Stimulated activated naive CD8-positive, alpha-beta T cell treated with anti-CD3 and anti-CD28 coated beads, Interleukin-15, Interleukin-2, amounts not matched to agents 100 ng/mL and 50 ng/mL, for 24 hours (primary cell): ENCODE measurements around the gene SLCO1A2.

ENCODE experiments used
- H3K27ac Mint-ChIP-seq: one replicate; pipeline ENCODE4 v1.8.0; 2021; ENCODE audit warnings: mild to moderate bottlenecking, mixed read lengths
- H3K27me3 Mint-ChIP-seq: one replicate; pipeline ENCODE4 v1.8.0; 2021; ENCODE audit warnings: mixed read lengths
- H3K36me3 Mint-ChIP-seq: one replicate; pipeline ENCODE4 v1.8.0; 2021; ENCODE audit warnings: low read depth, mixed read lengths
- H3K4me1 Mint-ChIP-seq: one replicate; pipeline ENCODE4 v1.8.0; 2021; ENCODE audit warnings: low read depth, mixed read lengths
- H3K4me3 Mint-ChIP-seq: one replicate; pipeline ENCODE4 v1.8.0; 2021; ENCODE audit warnings: mild to moderate bottlenecking, mixed read lengths
- H3K9me3 Mint-ChIP-seq: one replicate; pipeline ENCODE4 v1.8.0; 2021; ENCODE audit warnings: mixed read lengths

Gene SLCO1A2

DNA sequence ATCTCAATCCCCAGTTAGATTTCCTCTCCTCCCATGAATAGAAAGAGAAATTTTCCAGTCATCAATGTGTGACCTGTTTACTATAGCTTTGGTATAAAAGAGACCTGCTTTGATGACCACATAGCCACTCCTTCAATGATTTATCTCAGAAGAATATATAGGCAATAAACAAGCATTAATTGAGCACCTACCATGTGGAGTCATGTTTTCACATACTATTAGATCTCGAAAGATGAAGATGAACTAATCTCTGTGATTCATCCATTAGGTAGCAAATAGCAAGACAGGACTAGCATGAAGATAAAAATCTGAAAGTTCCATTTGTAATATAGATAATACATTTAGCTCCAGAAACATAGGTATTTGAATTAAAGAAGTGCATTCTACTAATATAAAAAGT is 40.5 kb downstream of the SLCO1A2 start:
- H3K9me3 Mint-ChIP-seq: no peaks in the 10 kb centered on the region

DNA sequence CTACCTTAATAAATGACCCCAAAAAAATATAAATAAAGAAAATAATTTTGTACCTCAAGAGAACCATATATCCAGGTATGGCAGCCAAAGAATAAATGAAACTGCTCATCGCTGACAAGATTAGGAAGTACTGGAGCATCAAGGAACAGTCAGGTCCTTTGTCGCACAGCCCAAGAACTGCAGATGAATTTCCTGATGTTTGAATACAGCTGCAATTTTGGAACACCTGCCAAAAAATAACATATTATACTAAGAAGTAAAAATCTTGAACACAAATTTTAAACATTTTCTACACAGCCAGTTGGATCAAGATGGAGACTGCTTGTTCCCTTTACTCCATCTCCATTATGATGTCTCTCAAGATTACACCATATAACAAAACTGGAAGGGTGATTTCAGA is 42.6 kb downstream of the SLCO1A2 start:
- Mint-ChIP-seq H3K27ac (no peak overlapping the region), H3K9me3 (no peaks in the 10 kb centered on the region), H3K36me3 (no peaks in the 10 kb centered on the region), H3K27me3 (peaks cover 10% of the 10 kb centered on the region), H3K4me1 (no peaks in the 10 kb centered on the region), H3K4me3 (no peak overlapping the region)

More for the DNA sequence above, 40.5 kb downstream of the SLCO1A2 start:
- Mint-ChIP-seq H3K4me1 (no peaks in the 10 kb centered on the region), H3K27me3 (peaks cover 10% of the 10 kb centered on the region), H3K4me3 (no peak overlapping the region), H3K27ac (no peak overlapping the region), H3K36me3 (no peaks in the 10 kb centered on the region)

DNA sequence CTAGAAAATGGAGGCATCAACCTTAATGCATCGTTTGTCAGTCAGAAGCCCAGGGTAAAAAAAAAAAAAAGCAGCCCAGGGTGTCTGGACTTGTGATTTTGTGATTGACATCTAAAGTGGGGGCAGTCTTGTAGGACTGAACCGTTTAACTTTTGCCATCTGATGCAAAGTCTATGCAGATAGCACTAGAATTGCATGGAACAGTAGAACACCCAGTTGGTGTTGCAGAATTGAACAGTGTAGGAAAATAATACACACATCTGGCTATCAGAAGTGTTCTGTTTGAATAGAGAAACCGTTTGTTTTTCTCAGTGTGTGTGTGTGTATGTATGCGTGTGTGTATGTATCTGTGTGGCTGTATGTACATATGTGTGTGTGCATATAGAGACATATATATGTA is 45.0 kb downstream of the SLCO1A2 start:
- H3K9me3 Mint-ChIP-seq: no peaks in the 10 kb centered on the region
- H3K36me3 Mint-ChIP-seq: no peaks in the 10 kb centered on the region
- H3K27ac Mint-ChIP-seq: no peak overlapping the region
- no peaks in the 10 kb centered on the region for H3K4me1 Mint-ChIP-seq
- no peak overlapping the region for H3K4me3 Mint-ChIP-seq
- H3K27me3 Mint-ChIP-seq: peaks cover 5% of the 10 kb centered on the region

DNA sequence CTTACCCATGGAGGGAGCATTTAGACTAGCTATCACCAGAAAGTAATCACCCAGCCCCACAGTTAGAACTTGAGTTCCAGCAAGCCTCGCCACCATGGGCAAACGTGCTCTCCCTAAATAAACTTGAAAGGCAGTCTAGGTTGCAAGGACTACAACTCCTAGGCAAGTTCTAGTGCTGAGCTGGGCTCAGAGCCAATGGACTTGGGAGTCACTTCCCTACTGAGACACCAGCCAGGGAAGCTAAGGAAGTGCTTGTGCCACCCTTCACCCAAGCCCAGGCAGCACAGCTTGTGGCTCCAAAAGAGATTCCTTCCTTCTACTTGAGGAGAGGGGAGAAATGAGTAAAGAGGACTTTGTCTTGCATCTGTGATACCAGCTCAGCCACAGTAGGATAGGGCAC is 57.9 kb downstream of the SLCO1A2 start:
- no peaks in the 10 kb centered on the region for H3K36me3 Mint-ChIP-seq
- no peaks in the 10 kb centered on the region for H3K9me3 Mint-ChIP-seq
- no peak overlapping the region for H3K27ac Mint-ChIP-seq
- H3K4me1 Mint-ChIP-seq: no peaks in the 10 kb centered on the region
- H3K27me3 Mint-ChIP-seq: peaks cover 28% of the 10 kb centered on the region
- no peak overlapping the region for H3K4me3 Mint-ChIP-seq

DNA sequence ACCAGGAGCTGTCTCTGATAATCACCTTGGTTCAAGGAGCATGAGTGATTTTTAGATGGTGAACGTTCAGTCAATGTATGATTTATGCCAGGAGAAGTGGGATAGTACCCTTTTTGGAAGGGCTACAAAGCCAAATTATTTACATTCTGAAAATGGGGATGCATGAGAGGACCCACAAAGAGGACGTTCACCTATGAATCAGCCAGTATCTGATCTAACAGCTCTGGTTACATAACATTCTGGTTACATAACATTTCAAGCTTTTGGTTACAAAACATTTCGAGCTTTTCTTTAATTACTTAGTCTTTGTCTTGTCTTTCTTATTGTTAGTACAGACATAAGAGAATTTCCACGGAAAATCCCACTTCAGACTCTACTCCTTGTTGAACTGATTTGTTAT is 68.8 kb downstream of the SLCO1A2 start:
- no peaks in the 10 kb centered on the region for H3K36me3 Mint-ChIP-seq
- no peak overlapping the region for H3K4me3 Mint-ChIP-seq

DNA sequence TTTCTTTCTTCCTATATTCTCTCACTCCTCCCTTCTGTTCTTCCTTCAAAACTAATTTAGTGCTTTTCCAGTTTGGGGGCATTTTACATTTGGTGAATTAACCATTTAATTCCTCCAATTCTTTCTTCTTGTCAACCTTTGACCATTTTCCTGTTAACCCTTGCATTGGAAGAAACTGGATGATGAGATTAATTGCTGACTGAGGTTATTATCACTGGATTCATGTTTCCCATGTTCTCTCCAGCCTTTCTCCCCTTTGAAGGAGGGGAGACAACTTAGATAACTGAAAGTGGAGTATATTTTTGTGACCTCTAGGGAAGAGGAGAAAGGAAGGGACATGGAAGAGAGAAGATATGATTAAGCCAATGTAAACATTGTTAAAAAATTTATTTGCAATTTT is 70.5 kb downstream of the SLCO1A2 start:
- peaks cover 19% of the 10 kb centered on the region for H3K9me3 Mint-ChIP-seq
- no peaks in the 10 kb centered on the region for H3K36me3 Mint-ChIP-seq
- H3K4me3 Mint-ChIP-seq: no peak overlapping the region
- no peak overlapping the region for H3K27ac Mint-ChIP-seq
- no peaks in the 10 kb centered on the region for H3K27me3 Mint-ChIP-seq
- H3K4me1 Mint-ChIP-seq: no peaks in the 10 kb centered on the region

More for the DNA sequence above, 68.8 kb downstream of the SLCO1A2 start:
- Mint-ChIP-seq H3K27me3 (peaks cover 3% of the 10 kb centered on the region), H3K4me1 (no peaks in the 10 kb centered on the region), H3K9me3 (peaks cover 10% of the 10 kb centered on the region), H3K27ac (no peak overlapping the region)

DNA sequence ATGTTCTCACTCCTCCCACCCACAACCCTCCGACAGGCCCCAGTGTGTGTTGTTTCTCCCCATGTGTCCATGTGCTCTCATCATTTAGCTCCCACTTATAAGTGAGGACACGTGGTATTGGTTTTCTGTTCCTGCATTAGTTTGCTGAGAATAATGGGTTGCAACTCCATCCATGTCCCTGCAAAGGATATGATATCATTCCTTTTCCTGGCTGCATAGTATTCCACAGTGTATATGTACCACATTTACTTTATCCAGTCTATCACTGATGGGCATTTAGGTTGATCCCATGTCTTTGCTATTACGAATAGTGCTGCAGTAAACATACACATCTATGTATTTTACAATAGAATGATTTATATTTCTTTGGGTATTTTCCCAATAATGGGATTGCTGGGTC is 77.5 kb downstream of the SLCO1A2 start:
- H3K4me1 Mint-ChIP-seq: no peaks in the 10 kb centered on the region
- peaks cover 15% of the 10 kb centered on the region for H3K9me3 Mint-ChIP-seq
- no peaks in the 10 kb centered on the region for H3K27me3 Mint-ChIP-seq
- H3K36me3 Mint-ChIP-seq: no peaks in the 10 kb centered on the region
- no peak overlapping the region for H3K4me3 Mint-ChIP-seq
- no peak overlapping the region for H3K27ac Mint-ChIP-seq

DNA sequence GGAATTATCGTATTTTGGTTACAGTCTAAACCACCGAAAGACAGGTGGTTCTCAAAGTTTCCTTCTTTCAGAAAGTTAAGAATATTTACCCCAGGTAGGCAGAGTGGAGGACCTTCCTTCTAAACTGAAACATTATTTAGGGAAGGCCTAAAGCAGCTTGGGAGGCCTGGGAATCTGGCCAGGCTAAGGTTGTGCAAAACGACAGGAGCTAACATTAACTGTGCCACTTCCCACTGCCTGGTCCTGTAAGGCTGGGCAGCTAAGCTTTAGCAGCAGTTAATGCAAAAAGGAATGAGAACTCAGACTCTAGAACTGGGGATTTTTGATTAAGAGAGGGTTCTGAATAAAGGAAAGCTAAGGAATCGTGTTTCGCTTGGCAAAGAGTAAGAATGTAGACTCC is 82.6 kb downstream of the SLCO1A2 start:
- Mint-ChIP-seq H3K9me3 (no peaks in the 10 kb centered on the region), H3K4me1 (no peaks in the 10 kb centered on the region), H3K27ac (no peak overlapping the region), H3K36me3 (no peaks in the 10 kb centered on the region), H3K4me3 (no peak overlapping the region), H3K27me3 (no peaks in the 10 kb centered on the region)

DNA sequence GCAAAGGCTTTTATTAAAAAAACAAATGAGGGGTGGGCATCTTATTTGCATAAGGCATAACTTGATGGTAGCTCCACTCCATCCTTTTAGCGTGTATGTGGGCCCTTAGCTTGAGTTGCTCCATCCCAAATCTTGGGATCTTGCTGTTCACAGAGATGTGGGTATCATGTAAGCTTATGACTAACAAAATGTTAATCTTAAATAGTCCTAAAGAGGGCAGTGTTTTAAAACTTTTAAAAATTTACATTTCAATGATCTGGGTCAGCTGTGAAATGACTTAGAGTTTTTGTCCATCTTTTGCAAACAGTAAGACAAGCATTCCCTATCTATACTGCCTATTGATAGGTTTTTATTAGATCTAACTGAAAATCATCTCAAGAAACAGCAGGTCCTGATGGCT is 86.0 kb downstream of the SLCO1A2 start:
- Mint-ChIP-seq H3K4me1 (no peaks in the 10 kb centered on the region), H3K27me3 (no peaks in the 10 kb centered on the region), H3K36me3 (no peaks in the 10 kb centered on the region), H3K9me3 (no peaks in the 10 kb centered on the region), H3K27ac (no peak overlapping the region), H3K4me3 (no peak overlapping the region)

DNA sequence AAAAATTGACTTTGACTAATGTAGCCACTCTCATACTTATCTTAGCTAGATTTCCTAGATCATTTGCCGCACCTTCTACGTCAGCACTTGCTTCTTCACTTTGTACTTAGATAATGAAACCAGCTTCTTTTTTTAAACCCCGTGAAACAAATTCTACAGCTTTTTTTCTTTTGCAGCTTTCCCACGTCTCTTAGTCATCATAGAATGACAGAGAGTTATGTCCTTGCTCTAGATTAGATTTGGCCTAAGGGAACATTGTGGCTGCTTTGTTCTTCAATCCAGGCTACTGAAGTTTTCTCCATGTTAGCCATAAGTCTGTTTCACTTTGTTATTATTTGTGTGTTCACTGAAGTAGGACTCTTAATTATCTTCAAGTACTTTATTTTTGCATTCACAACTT is 94.9 kb downstream of the SLCO1A2 start:
- Mint-ChIP-seq H3K4me1 (no peaks in the 10 kb centered on the region), H3K36me3 (no peaks in the 10 kb centered on the region), H3K27me3 (peaks cover 11% of the 10 kb centered on the region), H3K27ac (no peak overlapping the region), H3K9me3 (no peaks in the 10 kb centered on the region), H3K4me3 (no peak overlapping the region)

DNA sequence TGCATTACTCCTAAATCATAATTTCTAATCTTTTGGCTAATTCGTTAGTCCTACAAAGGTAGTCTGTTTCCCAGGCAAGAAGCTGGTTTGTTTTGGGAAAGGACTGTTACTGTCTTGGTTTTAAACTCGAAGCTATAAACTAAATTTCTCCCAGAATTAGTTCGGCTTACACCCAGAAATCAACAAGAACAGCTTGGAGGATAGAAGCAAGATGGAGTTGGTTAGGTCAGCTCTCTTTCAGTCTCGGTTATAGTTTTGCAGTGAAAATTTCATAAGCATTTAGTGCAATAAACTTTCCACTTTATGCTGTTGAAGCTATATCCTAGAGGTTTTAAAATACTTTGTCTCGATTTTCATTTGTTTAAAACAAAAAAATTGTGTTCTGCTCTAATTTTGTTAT is 100.3 kb downstream of the SLCO1A2 start:
- Mint-ChIP-seq H3K4me3 (no peak overlapping the region), H3K9me3 (no peaks in the 10 kb centered on the region), H3K27ac (no peak overlapping the region), H3K36me3 (no peaks in the 10 kb centered on the region), H3K4me1 (no peaks in the 10 kb centered on the region), H3K27me3 (peaks cover 5% of the 10 kb centered on the region)

DNA sequence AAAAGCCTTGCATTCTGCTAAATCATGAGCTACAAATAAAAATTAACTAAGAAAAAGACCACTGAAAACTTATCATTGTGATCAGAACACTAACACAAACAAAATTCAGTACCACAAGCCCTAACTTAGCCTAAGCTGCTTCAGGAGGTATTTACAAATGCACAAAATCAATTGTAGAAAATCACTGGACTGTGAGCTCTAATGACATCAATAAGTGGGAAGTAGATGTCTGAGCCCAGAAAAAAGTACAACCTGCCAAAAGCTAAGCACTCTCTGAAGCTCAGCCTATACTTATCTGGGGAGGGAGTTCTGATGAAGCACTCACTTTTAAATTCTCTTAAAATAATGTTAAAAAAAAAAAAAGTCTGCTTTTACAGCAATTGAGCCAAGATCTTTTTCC is 110.8 kb downstream of the SLCO1A2 start:
- no peaks in the 10 kb centered on the region for H3K27me3 Mint-ChIP-seq
- H3K36me3 Mint-ChIP-seq: no peaks in the 10 kb centered on the region
- no peaks in the 10 kb centered on the region for H3K9me3 Mint-ChIP-seq
- no peaks in the 10 kb centered on the region for H3K4me1 Mint-ChIP-seq
- H3K4me3 Mint-ChIP-seq: no peak overlapping the region
- H3K27ac Mint-ChIP-seq: no peak overlapping the region

DNA sequence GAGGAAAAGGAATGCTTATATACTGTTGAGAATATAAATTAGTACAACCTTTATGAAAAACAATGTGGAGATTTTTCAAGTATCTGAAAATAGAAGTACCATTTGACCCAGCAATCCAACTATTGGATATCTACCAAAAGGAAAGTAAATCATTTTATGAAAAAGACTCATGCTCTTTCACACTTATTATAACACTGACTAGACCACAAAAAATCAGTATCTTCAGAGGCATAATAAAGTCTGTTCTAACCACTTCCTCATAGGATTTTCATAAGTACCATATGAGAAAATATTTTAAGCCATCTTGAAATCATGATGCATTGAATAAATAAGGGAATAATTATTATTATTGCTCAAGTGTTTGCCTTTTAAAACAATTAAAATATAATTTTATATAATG is 112.9 kb downstream of the SLCO1A2 start:
- Mint-ChIP-seq H3K4me3 (no peak overlapping the region), H3K27ac (no peak overlapping the region), H3K4me1 (no peaks in the 10 kb centered on the region), H3K27me3 (no peaks in the 10 kb centered on the region), H3K9me3 (no peaks in the 10 kb centered on the region), H3K36me3 (no peaks in the 10 kb centered on the region)

DNA sequence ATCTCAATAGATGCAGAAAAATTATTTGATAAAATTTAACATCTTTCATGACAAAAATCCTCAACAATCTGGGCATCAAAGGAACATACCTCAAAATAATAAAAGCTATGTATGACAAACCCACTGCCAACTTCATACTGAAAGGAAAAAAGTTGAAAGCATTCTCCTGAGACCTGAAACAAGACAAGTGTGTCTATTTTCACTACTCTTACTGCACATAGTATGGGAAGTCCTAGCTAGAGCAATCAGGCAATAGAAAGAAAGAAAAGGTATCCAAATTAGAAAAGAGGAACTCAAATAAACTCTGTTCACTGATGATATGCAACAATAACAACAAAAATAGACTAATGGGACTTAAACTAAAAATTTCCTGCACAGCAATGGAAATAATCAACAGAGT is 113.6 kb downstream of the SLCO1A2 start:
- H3K27ac Mint-ChIP-seq: no peak overlapping the region
- H3K4me3 Mint-ChIP-seq: no peak overlapping the region
- H3K36me3 Mint-ChIP-seq: no peaks in the 10 kb centered on the region
- no peaks in the 10 kb centered on the region for H3K9me3 Mint-ChIP-seq
- no peaks in the 10 kb centered on the region for H3K4me1 Mint-ChIP-seq
- H3K27me3 Mint-ChIP-seq: no peaks in the 10 kb centered on the region

DNA sequence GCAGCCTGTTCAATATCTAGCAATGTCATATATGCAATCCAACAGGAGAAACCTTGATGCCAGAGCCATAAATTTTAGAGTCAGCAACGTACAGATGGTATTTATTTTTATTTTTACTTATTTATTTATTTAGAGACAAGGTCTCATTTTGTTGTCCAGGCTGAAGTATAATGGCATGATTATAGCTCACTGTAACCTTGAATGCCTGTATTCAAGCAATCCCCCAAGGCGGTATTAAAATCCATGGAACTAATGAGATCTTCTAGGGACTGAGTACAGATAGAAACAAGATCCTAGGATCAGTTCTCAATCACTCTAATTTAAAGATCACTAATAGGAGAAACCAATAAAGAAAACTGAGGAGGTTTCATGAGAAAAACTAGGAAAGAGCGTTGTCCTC is 114.5 kb downstream of the SLCO1A2 start:
- Mint-ChIP-seq H3K27ac (no peak overlapping the region), H3K4me1 (no peaks in the 10 kb centered on the region), H3K27me3 (no peaks in the 10 kb centered on the region), H3K9me3 (no peaks in the 10 kb centered on the region), H3K4me3 (no peak overlapping the region), H3K36me3 (no peaks in the 10 kb centered on the region)

DNA sequence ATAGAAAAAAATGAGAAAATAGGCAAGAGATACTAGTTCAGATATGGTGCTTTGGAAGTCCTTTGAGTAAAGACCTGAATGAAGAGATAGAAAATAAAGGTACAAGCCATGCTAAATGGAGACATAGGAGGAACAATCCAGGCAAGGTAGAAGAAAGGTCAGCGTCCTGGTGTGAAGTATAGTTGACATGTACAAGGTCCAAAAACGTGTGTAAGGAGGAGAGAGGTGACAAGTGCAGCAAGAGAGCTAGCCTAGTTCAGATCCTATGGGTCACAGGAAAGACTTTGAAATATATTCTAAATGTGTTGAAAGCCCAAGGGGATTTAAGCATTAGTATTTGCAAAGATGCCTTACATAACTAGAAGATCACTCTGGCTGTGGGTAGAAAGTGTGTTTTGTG is 115.5 kb downstream of the SLCO1A2 start:
- H3K4me1 Mint-ChIP-seq: no peaks in the 10 kb centered on the region
- no peaks in the 10 kb centered on the region for H3K36me3 Mint-ChIP-seq
- H3K27me3 Mint-ChIP-seq: no peaks in the 10 kb centered on the region
- H3K4me3 Mint-ChIP-seq: no peak overlapping the region
- H3K27ac Mint-ChIP-seq: no peak overlapping the region
- H3K9me3 Mint-ChIP-seq: peaks cover 5% of the 10 kb centered on the region
